ENCODE results near the gene COPZ1.
A peak's percentile ranks its signal among the peaks of the same experiment; 100 is the strongest.

Gene COPZ1

DNA sequence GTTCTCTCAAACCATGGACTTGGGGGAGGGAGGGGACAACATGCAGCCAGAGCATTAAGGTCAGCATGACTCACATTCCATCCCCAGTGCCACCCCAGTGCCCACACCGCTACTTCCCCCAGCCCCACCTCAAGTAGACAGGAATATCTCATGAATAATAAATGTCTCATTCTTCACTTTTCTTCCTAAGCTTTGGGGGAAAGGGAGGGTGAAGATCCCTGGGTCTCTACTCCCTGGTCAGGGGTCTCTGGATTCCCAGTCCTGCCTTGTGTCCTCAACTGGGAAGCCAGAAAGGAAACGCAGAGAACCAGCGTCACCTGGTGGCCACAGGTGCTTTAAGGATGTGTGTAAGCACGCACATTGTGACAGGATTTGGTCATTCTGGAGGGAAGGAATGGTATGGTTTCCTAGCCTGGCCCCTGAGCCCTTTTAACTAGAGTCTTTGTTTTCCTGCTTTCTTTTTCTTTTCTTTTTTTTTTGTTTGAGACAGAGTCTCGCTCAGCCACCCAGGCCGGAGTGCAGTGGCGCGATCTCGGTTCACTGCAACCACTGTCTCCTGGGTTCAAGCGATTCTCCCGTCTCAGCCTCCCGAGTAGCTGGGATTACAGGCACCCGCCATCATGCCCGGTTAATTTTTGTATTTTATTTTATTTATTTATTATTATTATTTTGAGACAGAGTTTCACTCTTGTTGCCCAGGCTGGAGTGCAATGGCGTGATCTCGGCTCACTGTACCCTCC lies 36.0 kb downstream of the COPZ1 start:
- in situ Hi-C loops (cut with HindIII; ENCODE audit: low sequenced_read_pairs): loop anchor here (25.0 kb wide), 1 partner anchor 149 kb away; no protein-coding TSS in a partner anchor
- TF ChIP-seq, protein P1, sequence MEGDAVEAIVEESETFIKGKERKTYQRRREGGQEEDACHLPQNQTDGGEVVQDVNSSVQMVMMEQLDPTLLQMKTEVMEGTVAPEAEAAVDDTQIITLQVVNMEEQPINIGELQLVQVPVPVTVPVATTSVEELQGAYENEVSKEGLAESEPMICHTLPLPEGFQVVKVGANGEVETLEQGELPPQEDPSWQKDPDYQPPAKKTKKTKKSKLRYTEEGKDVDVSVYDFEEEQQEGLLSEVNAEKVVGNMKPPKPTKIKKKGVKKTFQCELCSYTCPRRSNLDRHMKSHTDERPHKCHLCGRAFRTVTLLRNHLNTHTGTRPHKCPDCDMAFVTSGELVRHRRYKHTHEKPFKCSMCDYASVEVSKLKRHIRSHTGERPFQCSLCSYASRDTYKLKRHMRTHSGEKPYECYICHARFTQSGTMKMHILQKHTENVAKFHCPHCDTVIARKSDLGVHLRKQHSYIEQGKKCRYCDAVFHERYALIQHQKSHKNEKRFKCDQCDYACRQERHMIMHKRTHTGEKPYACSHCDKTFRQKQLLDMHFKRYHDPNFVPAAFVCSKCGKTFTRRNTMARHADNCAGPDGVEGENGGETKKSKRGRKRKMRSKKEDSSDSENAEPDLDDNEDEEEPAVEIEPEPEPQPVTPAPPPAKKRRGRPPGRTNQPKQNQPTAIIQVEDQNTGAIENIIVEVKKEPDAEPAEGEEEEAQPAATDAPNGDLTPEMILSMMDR (IDR thresholded peaks at IDR 0.05; ENCODE audit: low read depth, low read length): peak; percentile 91
- DNase-seq (ENCODE audit: low read depth, low spot score): peak; percentile 83
- no peak overlapping the region for H3K4me3 ChIP-seq (ENCODE audit: low read depth, low read length)

DNA sequence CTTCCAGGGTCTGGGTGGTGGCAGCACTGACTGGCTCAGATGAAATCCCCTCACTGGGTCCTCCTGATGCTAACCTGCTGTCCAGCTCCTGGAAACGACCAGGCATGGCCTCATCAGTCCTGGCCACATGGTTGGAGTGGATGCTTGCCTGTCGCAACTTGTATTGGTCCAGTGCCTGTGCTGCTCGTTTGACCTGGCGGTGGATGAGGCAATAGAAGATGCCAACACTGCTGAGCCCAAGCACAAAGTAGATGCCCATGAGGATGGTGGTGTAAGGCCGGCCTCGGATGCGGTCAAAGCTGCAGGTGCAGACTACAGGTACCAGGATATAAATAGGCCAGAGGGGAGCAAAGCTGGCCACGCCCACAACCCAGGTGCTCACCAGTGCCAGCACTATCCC lies 38.1 kb downstream of the COPZ1 start:
- in situ Hi-C loops (cut with HindIII; ENCODE audit: low sequenced_read_pairs): loop anchor here (25.0 kb wide), 1 partner anchor 151 kb away; no protein-coding TSS in a partner anchor
- H3K4me3 ChIP-seq (ENCODE audit: low read depth, low read length): no peak overlapping the region
- TF ChIP-seq, protein P1 (IDR thresholded peaks at IDR 0.05; ENCODE audit: low read depth, low read length): no peak
- DNase-seq (ENCODE audit: low read depth, low spot score): no peak

DNA sequence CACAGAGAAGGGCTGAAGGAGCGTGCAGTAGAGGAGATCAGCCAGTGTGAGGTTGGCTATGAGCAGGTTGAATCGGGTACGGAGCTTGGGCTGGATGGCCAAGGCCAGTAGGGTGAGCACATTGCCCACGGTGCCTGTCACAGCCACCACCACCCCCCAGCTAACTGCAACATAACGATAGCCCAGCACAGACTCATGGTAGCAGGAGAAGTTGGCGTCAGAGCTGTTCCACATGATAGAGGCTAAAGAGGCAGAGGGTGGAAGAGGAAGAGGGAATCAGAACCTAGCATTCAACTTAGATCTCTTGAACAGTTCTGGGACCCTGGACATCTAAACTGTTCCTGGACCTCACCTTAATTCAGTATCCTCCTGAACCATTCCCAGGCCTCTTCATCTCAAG lies 38.7 kb downstream of the COPZ1 start:
- DNase-seq (ENCODE audit: low read depth, low spot score): no peak
- in situ Hi-C loops (cut with HindIII; ENCODE audit: low sequenced_read_pairs): loop anchor here (25.0 kb wide), 1 partner anchor 151 kb away; no protein-coding TSS in a partner anchor
- TF ChIP-seq, protein P1 (IDR thresholded peaks at IDR 0.05; ENCODE audit: low read depth, low read length): no peak
- H3K4me3 ChIP-seq (ENCODE audit: low read depth, low read length): no peak overlapping the region

DNA sequence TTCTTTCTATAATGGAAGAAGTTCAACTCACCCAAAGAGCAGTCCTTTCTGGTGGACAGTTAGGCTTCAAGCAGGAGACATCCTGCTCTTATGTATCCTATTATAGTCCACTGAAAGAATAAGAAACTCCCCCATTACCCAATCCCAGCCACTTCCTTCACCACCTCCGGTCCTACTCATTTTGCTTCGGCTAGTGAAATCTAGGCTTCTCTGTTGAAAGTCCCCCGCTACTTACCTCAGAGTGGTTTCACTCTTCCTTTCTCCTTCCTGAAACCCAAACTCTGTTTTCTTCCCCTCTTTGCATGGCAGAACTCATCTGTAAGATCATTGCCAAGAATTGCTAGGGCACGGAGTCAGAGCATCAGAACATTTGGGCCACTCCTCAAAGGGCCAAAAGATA lies 39.5 kb downstream of the COPZ1 start, which contains the start of gene GPR84:
TSS of gene GPR84 (minus strand) at position 74 of the 400 bp plus-strand sequence. CDS start 635 bp downstream, outside the sequence.
- no peak for DNase-seq (ENCODE audit: low read depth, low spot score)
- H3K4me3 ChIP-seq (ENCODE audit: low read depth, low read length): no peak within 1 kb of the TSS
- in situ Hi-C loops (cut with HindIII; ENCODE audit: low sequenced_read_pairs): loop anchor here (25.0 kb wide), 1 partner anchor 152 kb away; no protein-coding TSS in a partner anchor
- TF ChIP-seq, protein P1 (IDR thresholded peaks at IDR 0.05; ENCODE audit: low read depth, low read length): no peak

DNA sequence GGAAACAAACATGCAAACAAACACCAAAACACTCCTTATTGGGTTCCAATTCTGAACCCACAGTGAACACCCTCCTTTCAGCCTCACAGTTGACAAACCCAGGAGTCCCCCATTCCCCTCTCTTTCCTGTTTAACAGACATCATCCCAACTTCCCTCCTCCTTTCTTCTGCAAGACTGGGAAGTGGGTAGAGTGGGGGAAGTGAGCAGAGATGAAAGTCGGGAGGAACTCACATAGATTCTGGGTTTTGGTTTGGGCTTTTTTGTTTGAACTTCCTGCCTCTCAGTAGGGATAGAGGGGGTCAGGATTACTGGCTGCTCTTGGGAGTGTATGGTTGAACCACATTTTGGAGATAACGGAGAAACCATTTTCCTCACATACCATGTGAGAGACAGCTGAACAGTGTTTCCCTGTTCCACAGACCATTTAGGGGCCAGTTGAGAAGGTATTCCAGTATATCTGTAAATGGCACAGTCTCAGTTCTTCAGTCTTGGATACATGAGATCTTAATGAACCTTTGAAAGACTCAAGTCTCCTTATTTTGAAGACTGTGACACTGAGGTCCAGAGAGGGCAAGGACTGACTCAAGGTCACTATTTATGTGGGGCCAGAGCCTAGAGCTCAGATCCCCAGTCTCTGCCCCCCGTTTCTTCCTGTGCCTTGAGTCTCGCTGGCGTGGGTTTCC lies 43.2 kb downstream of the COPZ1 start:
- in situ Hi-C loops (cut with HindIII; ENCODE audit: low sequenced_read_pairs): loop anchor here (25.0 kb wide), 1 partner anchor 156 kb away; no protein-coding TSS in a partner anchor
- H3K4me3 ChIP-seq (ENCODE audit: low read depth, low read length): no peak overlapping the region
- no peak for DNase-seq (ENCODE audit: low read depth, low spot score)
- TF ChIP-seq, protein P1 (IDR thresholded peaks at IDR 0.05; ENCODE audit: low read depth, low read length): no peak

DNA sequence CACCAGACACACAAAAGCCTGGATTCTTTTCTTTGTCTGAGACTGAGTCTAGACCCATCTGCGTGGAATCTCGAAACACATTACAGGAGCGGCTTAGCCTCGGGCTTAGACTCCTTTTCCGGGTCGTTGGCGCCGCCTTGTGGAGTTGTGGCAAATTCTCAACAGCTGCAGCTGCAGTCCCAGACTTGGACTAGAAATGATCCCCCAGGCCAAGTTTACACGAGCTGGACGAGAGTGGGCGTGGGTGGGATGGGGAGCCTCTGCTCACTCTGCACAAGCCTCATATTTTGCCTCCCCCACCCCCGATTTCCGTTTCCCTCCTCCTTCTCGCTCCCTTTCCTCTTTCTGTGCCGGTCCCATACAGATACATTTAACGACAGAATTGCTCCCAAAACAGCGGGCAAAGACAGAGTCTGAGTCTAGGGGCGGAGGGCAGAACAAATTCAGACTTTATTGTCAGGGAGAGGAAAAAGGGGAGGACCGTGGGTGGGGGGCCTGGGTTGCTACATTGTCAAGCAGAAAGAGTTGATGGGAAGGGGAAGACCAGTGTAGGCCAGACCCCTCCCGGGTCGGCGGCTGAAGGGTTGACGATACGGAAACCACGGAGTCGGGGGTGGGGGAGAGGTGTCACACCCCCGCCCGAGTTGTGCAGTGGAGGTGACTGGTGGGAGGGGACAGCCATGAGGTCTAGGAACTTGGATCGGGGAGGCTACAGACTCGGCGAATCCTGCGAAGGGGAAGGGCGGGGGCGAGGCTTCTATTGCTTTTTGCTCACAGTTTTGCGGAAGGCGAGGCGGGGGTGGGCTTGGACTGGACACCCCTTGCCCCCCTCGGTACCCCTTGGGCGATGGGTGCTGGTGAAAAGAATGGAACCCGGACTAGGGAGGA lies 44.0 kb downstream of the COPZ1 start:
- in situ Hi-C loops (cut with HindIII; ENCODE audit: low sequenced_read_pairs): loop anchor here (25.0 kb wide), 1 partner anchor 157 kb away; no protein-coding TSS in a partner anchor
- peak; percentile 87 for DNase-seq (ENCODE audit: low read depth, low spot score)
- no peak overlapping the region for H3K4me3 ChIP-seq (ENCODE audit: low read depth, low read length)
- TF ChIP-seq, protein P1 (IDR thresholded peaks at IDR 0.05; ENCODE audit: low read depth, low read length): peak; percentile 95
